DND-41 (cell line): ENCODE data around the gene UNC79.

Experiments
- ATAC-seq: fragments of 200-7000 bp; cut with Tn5 transposase; 3 replicates; pipeline ENCODE4 v1.9.1; 2021; ENCODE audit warnings: low read depth; ENCODE audit not compliant: insufficient read depth
- DNase-seq: peaks from one replicate; pipeline ENCODE4 v3.0.0-alpha.2; 2020
- H2AFZ ChIP-seq: 2 replicates; pipeline ENCODE4 v1.6.0; 2012; ENCODE audit warnings: low read depth, low read length
- H3K27ac ChIP-seq: 2 replicates; pipeline ENCODE4 v1.5.1; 2012; ENCODE audit warnings: low read length, inconsistent platforms
- H3K27me3 ChIP-seq: fragments of 200-600 bp; sonication (generic); 2 replicates; pipeline ENCODE4 v1.6.0; 2012; ENCODE audit warnings: low read length, mild to moderate bottlenecking, inconsistent platforms; ENCODE audit not compliant: insufficient read depth, poor library complexity
- H3K36me3 ChIP-seq: 2 replicates; pipeline ENCODE4 v1.5.1; 2012; ENCODE audit warnings: low read length, inconsistent platforms; ENCODE audit not compliant: insufficient read depth
- H3K4me1 ChIP-seq: 2 replicates; pipeline ENCODE4 v1.5.1; 2012; ENCODE audit warnings: mild to moderate bottlenecking, low read length; ENCODE audit not compliant: insufficient read depth
- H3K4me2 ChIP-seq: 2 replicates; pipeline ENCODE4 v1.6.0; 2012; ENCODE audit warnings: mild to moderate bottlenecking, moderate library complexity, low read length, inconsistent platforms; ENCODE audit not compliant: insufficient read depth
- H3K4me3 ChIP-seq, 2 experiments: fragments of 200-600 bp in 1 of 2; shearing (Covaris generic) in 1 of 2; 2 replicates each; pipeline ENCODE4 v1.5.1; 2012 to 2016; ENCODE audit warnings: inconsistent platforms in 2 of 2, low read length in 2 of 2, mild to moderate bottlenecking in 2 of 2, low read depth in 1 of 2, moderate library complexity in 1 of 2
- H3K79me2 ChIP-seq: 2 replicates; pipeline ENCODE4 v1.6.0; 2012; ENCODE audit warnings: low read length, inconsistent platforms; ENCODE audit not compliant: insufficient read depth
- H3K9ac ChIP-seq: 2 replicates; pipeline ENCODE4 v1.6.0; 2012; ENCODE audit warnings: low read depth, mild to moderate bottlenecking, inconsistent platforms, low read length, moderate library complexity
- H3K9me3 ChIP-seq: 2 replicates; pipeline ENCODE4 v1.5.1; 2012; ENCODE audit warnings: low read length, moderate library complexity, mild to moderate bottlenecking, inconsistent platforms; ENCODE audit not compliant: insufficient read depth, severe bottlenecking
- H4K20me1 ChIP-seq: 2 replicates; pipeline ENCODE4 v1.6.0; 2012; ENCODE audit warnings: low read length; ENCODE audit not compliant: insufficient read depth
- CTCF ChIP-seq: IDR thresholded peaks from 2 replicates; pipeline ENCODE4 v1.5.1; 2012; ENCODE audit warnings: borderline replicate concordance, low read length, moderate library complexity, mild to moderate bottlenecking; ENCODE audit not compliant: poor library complexity, severe bottlenecking; ENCODE audit errors: extremely low read depth
- EZH2 ChIP-seq: IDR thresholded peaks from 3 replicates; pipeline ENCODE4 v1.6.1; 2012; ENCODE audit warnings: borderline replicate concordance, low read depth, mild to moderate bottlenecking, moderate library complexity, low read length, inconsistent platforms; ENCODE audit not compliant: severe bottlenecking

The UNC79 gene

GRCh38 chr14:93725002-93725582, 294.4 kb downstream of the UNC79 start:
- H4K20me1 ChIP-seq: no peaks in the 10 kb centered on the region
- H3K27me3 ChIP-seq: no peaks in the 10 kb centered on the region
- ATAC-seq (no peak), DNase-seq (no peak)
- no peak overlapping the region for H2AFZ ChIP-seq
- TF ChIP-seq EZH2 (no peak), CTCF (no peak)
- H3K27ac ChIP-seq: no peak overlapping the region
- no peaks in the 10 kb centered on the region for H3K79me2 ChIP-seq
- H3K4me2 ChIP-seq: no peak overlapping the region
- H3K9ac ChIP-seq: no peak overlapping the region
- no peaks in the 10 kb centered on the region for H3K4me1 ChIP-seq
- no peak overlapping the region for H3K4me3 ChIP-seq
- H3K9me3 ChIP-seq: no peaks in the 10 kb centered on the region
- no peaks in the 10 kb centered on the region for H3K36me3 ChIP-seq

DNA sequence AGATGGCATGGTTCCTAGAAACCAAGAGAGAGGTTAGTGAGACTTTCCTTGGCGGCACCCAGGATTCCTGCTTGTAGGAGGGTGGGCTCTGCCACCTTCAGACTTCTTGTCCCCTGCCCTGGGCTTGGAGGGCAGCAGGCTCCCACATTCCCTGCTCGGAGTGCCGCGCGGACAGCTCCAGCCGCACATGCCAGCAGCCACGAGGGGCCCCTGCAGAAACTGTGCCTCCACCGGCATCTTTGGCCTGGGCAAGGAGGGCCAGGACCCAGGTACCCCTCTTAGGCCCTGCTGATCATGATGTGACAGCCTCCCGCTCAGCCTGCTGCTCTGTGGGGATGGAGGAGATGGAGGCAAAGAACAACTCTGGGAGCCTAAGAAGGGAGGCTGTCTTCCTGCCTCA, 295.3 kb downstream of the UNC79 start:
- Histone ChIP-seq H2AFZ (no peak overlapping the region), H3K9me3 (no peaks in the 10 kb centered on the region), H3K36me3 (no peaks in the 10 kb centered on the region), H3K79me2 (no peaks in the 10 kb centered on the region), H3K27me3 (no peaks in the 10 kb centered on the region), H3K4me3 (no peak overlapping the region), H3K4me1 (no peaks in the 10 kb centered on the region), H3K9ac (no peak overlapping the region), H4K20me1 (no peaks in the 10 kb centered on the region), H3K4me2 (no peak overlapping the region), H3K27ac (no peak overlapping the region)
- DNase-seq (no peak), ATAC-seq (no peak)
- TF ChIP-seq EZH2: no peak

- Histone ChIP-seq H3K27me3 (no peaks in the 10 kb centered on the region), H3K9ac (no peak overlapping the region), H3K36me3 (no peaks in the 10 kb centered on the region), H4K20me1 (no peaks in the 10 kb centered on the region), H2AFZ (no peak overlapping the region), H3K79me2 (no peaks in the 10 kb centered on the region), H3K4me1 (no peaks in the 10 kb centered on the region), H3K27ac (no peak overlapping the region), H3K9me3 (no peaks in the 10 kb centered on the region), H3K4me3 (no peak overlapping the region), H3K4me2 (no peak overlapping the region)
- no peak for ATAC-seq
- DNase-seq: no peak
- no peak for TF ChIP-seq EZH2
- no peak for TF ChIP-seq CTCF
Observed at GRCh38 chr14:93727039-93727740, 296.5 kb downstream of the UNC79 start.

DNA sequence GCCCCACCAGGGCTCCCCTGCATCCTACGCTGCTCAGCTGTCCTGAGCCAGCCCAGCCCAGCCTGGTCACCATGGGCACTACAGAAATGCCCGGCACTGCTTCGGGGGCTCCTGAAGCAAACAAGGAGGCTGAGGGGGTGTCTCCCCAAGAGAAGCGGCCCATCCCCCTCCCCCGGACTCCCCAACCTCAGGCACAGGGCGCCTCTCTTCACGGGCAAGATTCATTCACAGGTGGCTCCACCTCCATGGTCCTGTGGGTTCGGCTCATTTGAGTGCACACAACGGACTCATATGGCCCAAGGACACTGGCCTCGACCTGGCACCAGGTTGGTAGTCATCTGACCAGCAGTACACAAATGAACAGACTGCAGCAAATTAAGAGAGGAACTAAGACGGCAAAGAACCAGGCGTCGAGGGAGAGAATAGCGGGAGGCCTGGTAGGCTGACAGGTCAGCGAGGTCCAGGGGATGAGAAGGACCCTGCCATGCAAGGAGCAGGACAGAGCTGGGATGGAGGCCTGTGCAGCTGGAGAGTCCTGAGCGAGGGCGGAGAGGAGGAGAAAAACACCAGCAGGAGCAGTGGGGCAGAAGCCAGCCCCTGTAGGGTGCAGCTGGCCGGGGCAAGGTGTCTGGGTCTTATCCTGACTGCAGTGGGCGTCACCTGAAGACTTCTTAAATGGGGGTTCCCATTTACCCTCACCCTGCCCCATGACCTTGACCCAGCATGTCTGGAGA, 297.3 kb downstream of the UNC79 start:
- DNase-seq (no peak), ATAC-seq (no peak)
- no peaks in the 10 kb centered on the region for H4K20me1 ChIP-seq
- no peaks in the 10 kb centered on the region for H3K9me3 ChIP-seq
- H3K79me2 ChIP-seq: no peaks in the 10 kb centered on the region
- H3K4me1 ChIP-seq: no peaks in the 10 kb centered on the region
- no peaks in the 10 kb centered on the region for H3K27me3 ChIP-seq
- no peaks in the 10 kb centered on the region for H3K36me3 ChIP-seq
- no peak overlapping the region for H3K27ac ChIP-seq
- no peak overlapping the region for H3K4me2 ChIP-seq
- H3K4me3 ChIP-seq: no peak overlapping the region
- H3K9ac ChIP-seq: no peak overlapping the region
- no peak overlapping the region for H2AFZ ChIP-seq
- no peak for TF ChIP-seq CTCF
- no peak for TF ChIP-seq EZH2
